ENCODE measurements around the gene PDE4D.

The PDE4D gene

DNA sequence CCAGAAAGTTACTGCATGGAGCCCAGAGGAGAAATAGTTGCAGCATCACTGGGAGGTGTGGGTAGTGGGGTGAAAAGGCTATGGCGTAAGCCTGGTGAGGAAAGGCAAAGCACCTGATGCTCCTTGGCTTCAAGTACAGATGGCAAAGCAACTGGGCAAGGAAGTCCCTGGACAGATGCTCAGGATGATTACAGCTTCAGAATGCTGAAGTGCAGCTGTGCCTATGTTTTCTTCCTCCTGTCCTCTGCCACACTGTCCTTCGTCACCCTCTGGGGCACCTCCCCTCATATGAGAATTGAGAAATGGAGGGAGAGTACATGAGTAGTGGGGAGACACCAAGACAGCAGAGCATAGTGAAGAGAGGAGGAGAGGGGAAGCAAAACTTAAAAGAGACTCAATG lies 328.0 kb downstream of the PDE4D start:
- Histone ChIP-seq H3K27ac (no peak overlapping the region), H3K9me3 (ENCODE audit: severe bottlenecking) (no peaks in the 10 kb centered on the region), H3K27me3 (ENCODE audit: insufficient read depth, low read depth, severe bottlenecking) (no peaks in the 10 kb centered on the region), H3K4me3 (ENCODE audit: low read depth, low read length) (no peak overlapping the region), H3K36me3 (no peaks in the 10 kb centered on the region)
- no peak for DNase-seq
- TF ChIP-seq, protein P1, sequence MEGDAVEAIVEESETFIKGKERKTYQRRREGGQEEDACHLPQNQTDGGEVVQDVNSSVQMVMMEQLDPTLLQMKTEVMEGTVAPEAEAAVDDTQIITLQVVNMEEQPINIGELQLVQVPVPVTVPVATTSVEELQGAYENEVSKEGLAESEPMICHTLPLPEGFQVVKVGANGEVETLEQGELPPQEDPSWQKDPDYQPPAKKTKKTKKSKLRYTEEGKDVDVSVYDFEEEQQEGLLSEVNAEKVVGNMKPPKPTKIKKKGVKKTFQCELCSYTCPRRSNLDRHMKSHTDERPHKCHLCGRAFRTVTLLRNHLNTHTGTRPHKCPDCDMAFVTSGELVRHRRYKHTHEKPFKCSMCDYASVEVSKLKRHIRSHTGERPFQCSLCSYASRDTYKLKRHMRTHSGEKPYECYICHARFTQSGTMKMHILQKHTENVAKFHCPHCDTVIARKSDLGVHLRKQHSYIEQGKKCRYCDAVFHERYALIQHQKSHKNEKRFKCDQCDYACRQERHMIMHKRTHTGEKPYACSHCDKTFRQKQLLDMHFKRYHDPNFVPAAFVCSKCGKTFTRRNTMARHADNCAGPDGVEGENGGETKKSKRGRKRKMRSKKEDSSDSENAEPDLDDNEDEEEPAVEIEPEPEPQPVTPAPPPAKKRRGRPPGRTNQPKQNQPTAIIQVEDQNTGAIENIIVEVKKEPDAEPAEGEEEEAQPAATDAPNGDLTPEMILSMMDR (IDR thresholded peaks at IDR 0.05; ENCODE audit: low read depth, low read length), result no peak

DNA sequence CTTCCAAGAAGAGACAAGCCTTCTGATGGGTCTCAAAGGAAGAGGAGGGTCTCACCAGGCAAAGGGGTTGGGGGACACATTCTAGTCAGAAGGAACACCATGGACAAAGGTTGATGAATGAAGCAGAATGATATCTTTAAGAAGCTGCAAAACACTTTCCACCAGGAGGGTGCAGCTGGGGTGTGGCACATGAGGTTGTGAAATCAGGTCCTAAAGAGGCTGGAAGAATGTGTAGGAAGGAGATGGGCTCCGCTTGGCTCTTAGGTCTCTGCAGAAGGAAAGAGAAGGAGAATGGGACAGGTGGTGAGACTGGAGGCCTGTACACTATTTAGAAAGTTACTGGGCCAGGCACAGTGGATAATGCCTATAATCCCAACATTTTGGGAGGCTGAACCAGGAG lies 328.6 kb downstream of the PDE4D start:
- H3K36me3 ChIP-seq, result no peaks in the 10 kb centered on the region
- H3K27me3 ChIP-seq (ENCODE audit: insufficient read depth, low read depth, severe bottlenecking), result no peaks in the 10 kb centered on the region
- no peak overlapping the region for H3K27ac ChIP-seq
- no peak for DNase-seq
- TF ChIP-seq, protein P1 (IDR thresholded peaks at IDR 0.05; ENCODE audit: low read depth, low read length), result no peak
- no peaks in the 10 kb centered on the region for H3K9me3 ChIP-seq (ENCODE audit: severe bottlenecking)
- no peak overlapping the region for H3K4me3 ChIP-seq (ENCODE audit: low read depth, low read length)

DNA sequence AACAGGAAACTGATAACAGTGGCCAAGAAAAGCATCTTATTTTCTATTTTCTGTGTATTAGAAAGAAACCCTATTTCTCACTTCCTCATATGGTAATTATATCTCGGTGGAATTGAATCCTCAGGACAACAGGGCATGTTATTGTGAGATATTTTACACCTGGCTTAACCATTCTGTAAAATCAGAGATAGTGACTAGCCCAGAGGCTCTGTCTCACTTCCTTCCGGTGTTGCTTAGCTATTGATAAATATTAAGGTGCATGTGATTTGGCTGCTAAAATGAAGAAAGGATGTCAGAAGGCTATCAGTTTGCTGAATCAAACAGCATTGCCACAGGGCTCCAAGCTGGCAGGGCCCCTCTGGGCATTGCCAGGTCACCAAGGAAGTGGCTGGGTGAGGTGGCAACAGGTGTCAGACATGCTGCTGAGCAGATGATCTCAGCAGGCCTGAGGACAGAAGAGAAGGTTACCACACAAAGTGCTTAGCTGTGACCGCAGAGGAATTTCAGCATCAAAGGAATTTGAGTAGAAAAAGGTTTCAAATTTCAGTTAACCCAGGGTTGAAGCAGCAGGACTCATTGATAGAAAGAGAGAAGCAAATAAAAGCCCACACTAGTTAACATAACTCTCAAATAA lies 330.7 kb downstream of the PDE4D start:
- Histone ChIP-seq H3K27ac (no peak overlapping the region), H3K4me3 (ENCODE audit: low read depth, low read length) (no peak overlapping the region), H3K36me3 (no peaks in the 10 kb centered on the region), H3K9me3 (ENCODE audit: severe bottlenecking) (no peaks in the 10 kb centered on the region), H3K27me3 (ENCODE audit: insufficient read depth, low read depth, severe bottlenecking) (no peaks in the 10 kb centered on the region)
- TF ChIP-seq, protein P1 (IDR thresholded peaks at IDR 0.05; ENCODE audit: low read depth, low read length), result no peak
- no peak for DNase-seq

DNA sequence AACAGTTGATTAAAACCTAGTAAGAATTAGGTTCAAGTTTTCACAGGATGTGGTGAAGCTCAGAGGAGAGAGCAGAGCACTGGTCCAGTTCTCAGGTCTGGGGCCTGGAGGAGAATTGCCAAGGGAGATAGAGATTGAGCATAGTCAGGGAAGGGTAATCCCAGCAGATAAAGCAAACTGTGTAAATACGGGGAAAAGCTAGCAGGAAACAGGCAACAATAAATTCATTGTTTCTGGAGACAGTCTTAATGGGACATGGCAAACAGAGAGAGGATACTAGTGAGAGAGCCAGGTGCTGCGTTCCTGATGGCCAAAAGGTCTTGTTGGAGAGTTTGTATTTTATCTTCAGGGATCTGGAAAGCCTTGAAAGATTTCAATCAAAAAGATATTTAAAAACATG lies 333.0 kb downstream of the PDE4D start:
- Histone ChIP-seq H3K9me3 (ENCODE audit: severe bottlenecking) (no peaks in the 10 kb centered on the region), H3K36me3 (no peaks in the 10 kb centered on the region), H3K4me3 (ENCODE audit: low read depth, low read length) (no peak overlapping the region), H3K27me3 (ENCODE audit: insufficient read depth, low read depth, severe bottlenecking) (no peaks in the 10 kb centered on the region), H3K27ac (no peak overlapping the region)
- DNase-seq, result no peak
- TF ChIP-seq, protein P1 (IDR thresholded peaks at IDR 0.05; ENCODE audit: low read depth, low read length), result no peak

DNA sequence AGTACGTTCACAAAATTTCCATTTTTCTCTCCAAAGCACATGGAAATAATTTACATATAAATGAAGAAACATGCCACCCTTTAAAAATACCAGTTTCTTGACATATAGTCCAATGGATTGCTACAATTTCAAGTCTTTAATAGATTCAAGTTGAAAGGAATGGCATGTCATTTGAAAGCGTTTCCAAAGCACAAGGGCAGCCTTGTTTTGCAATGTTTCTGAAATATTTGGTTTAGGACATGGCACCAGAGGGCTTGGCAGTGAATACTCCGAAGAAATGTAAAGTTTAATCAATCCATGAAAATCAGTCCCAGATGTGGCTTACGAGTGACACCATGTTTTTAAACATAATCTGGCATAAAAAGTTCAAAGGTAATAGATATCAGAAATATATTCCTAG lies 333.7 kb downstream of the PDE4D start:
- Histone ChIP-seq H3K9me3 (ENCODE audit: severe bottlenecking) (no peaks in the 10 kb centered on the region), H3K27ac (no peak overlapping the region), H3K27me3 (ENCODE audit: insufficient read depth, low read depth, severe bottlenecking) (no peaks in the 10 kb centered on the region), H3K36me3 (no peaks in the 10 kb centered on the region), H3K4me3 (ENCODE audit: low read depth, low read length) (no peak overlapping the region)
- TF ChIP-seq, protein P1 (IDR thresholded peaks at IDR 0.05; ENCODE audit: low read depth, low read length), result no peak
- DNase-seq, result no peak

DNA sequence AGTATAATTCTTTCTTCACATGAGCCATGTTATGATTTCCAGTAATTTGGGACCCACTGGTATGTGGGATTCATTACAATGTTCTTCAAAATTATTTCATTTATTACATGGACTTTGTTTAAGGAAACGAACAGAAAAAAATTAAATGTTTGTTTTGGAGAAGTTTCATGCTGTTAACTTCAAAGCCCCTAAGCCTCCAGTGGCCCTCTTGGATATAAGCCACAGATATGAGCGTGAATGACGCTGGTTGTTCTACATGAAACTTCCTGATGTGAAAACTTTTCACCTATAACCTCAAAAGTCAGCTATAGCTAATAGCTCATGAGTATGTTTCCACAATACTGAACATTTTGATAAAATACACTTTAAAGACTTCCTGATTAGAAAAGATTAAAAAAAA lies 334.2 kb downstream of the PDE4D start:
- TF ChIP-seq, protein P1 (IDR thresholded peaks at IDR 0.05; ENCODE audit: low read depth, low read length), result no peak
- H3K27ac ChIP-seq, result no peak overlapping the region
- H3K9me3 ChIP-seq (ENCODE audit: severe bottlenecking), result no peaks in the 10 kb centered on the region
- H3K36me3 ChIP-seq, result no peaks in the 10 kb centered on the region
- DNase-seq, result no peak
- H3K4me3 ChIP-seq (ENCODE audit: low read depth, low read length), result no peak overlapping the region
- no peaks in the 10 kb centered on the region for H3K27me3 ChIP-seq (ENCODE audit: insufficient read depth, low read depth, severe bottlenecking)
